ENCODE results near the gene ADCY7.

Gene ADCY7

GRCh38 chr16:50267651-50268050, 1.3 kb downstream of the ADCY7 start:
- no peak for DNase-seq (ENCODE audit: low read depth)

GRCh38 chr16:50268352-50268751, 2.0 kb downstream of the ADCY7 start:
- no peak for DNase-seq (ENCODE audit: low read depth)

GRCh38 chr16:50269061-50269705, 2.8 kb downstream of the ADCY7 start:
- no peak for DNase-seq (ENCODE audit: low read depth)

- DNase-seq (ENCODE audit: low read depth): no peak
Measured at GRCh38 chr16:50269769-50270509, 3.6 kb downstream of the ADCY7 start.

- no peak for DNase-seq (ENCODE audit: low read depth)
Measured at GRCh38 chr16:50270510-50271147, 4.3 kb downstream of the ADCY7 start.

- no peak for DNase-seq (ENCODE audit: low read depth)
Measured at GRCh38 chr16:50271148-50272041, 5.0 kb downstream of the ADCY7 start.

GRCh38 chr16:50272111-50272571, 5.8 kb downstream of the ADCY7 start:
- DNase-seq (ENCODE audit: low read depth): peak; percentile 83

GRCh38 chr16:50272687-50273381, 6.5 kb downstream of the ADCY7 start:
- DNase-seq (ENCODE audit: low read depth): no peak

GRCh38 chr16:50273382-50273690, 7.0 kb downstream of the ADCY7 start:
- no peak for DNase-seq (ENCODE audit: low read depth)

- DNase-seq (ENCODE audit: low read depth): no peak
Measured at GRCh38 chr16:50273888-50274325, 7.6 kb downstream of the ADCY7 start.

GRCh38 chr16:50274326-50275097, 8.2 kb downstream of the ADCY7 start:
- DNase-seq (ENCODE audit: low read depth): no peak

GRCh38 chr16:50275098-50275415, 8.7 kb downstream of the ADCY7 start:
- no peak for DNase-seq (ENCODE audit: low read depth)

GRCh38 chr16:50275428-50276325, 9.3 kb downstream of the ADCY7 start:
- DNase-seq (ENCODE audit: low read depth): no peak

- DNase-seq (ENCODE audit: low read depth): no peak
Measured at GRCh38 chr16:50276326-50276640, 9.9 kb downstream of the ADCY7 start.

- peak; percentile 14 for DNase-seq (ENCODE audit: low read depth)
Measured at GRCh38 chr16:50276801-50277555, 10.6 kb downstream of the ADCY7 start.

- DNase-seq (ENCODE audit: low read depth): no peak
Measured at GRCh38 chr16:50278251-50278650, 11.9 kb downstream of the ADCY7 start.

GRCh38 chr16:50279504-50279865, 13.1 kb downstream of the ADCY7 start:
- no peak for DNase-seq (ENCODE audit: low read depth)

GRCh38 chr16:50280932-50281331, 14.6 kb downstream of the ADCY7 start:
- DNase-seq (ENCODE audit: low read depth): no peak

GRCh38 chr16:50281391-50282009, 15.1 kb downstream of the ADCY7 start:
- DNase-seq (ENCODE audit: low read depth): no peak
